PC-3 (cell line): Measurements from ENCODE around the gene TIMP2. TPM values are rescaled to one million over a fixed set of nuclear protein-coding genes. Genes with fewer than 3 reads are reported as not detected.

Experiments
- ATAC-seq: fragments of 200-7000 bp; cut with Tn5 transposase; 2 replicates; pipeline ENCODE4 v1.9.1; 2020; ENCODE audit warnings: mild to moderate bottlenecking, moderate library complexity
- BruUV-seq: library from RNA; stranded (reverse); fragments of 400-500 nt; replicated peaks from 2 replicates; lab custom pipeline; 2021; lab: Mats Ljungman, UMichigan
- CTCF ChIA-PET: fragments of 300-600 bp; sonication (Branson Sonifier 250); formaldehyde crosslinking; loops from one replicate; lab custom pipeline; 2022; ENCODE audit warnings: antibody characterized with exemption; lab: Charles Lee
- POLR2A ChIA-PET: fragments of 300-600 bp; sonication (Branson Sonifier 250); formaldehyde crosslinking; loops from one replicate; lab custom pipeline; 2022; ENCODE audit warnings: antibody characterized with exemption; ENCODE audit not compliant: unreplicated experiment; lab: Charles Lee
- DNase-seq: peaks from one replicate; pipeline ENCODE4 v3.0.0-alpha.2; 2015
- H2AFZ ChIP-seq: fragments of 300-600 bp; sonication (generic); 2 replicates; pipeline ENCODE4 v1.6.0; 2016; ENCODE audit warnings: antibody characterized with exemption, low read length
- H3F3A ChIP-seq: fragments of 300-600 bp; sonication (generic); one replicate; pipeline ENCODE4 v1.6.0; 2017; ENCODE audit warnings: antibody characterized with exemption, low read length, control low read depth, mild to moderate bottlenecking; ENCODE audit not compliant: unreplicated experiment
- H3K27ac ChIP-seq: fragments of 300-600 bp; sonication (generic); 2 replicates; pipeline ENCODE4 v1.5.1; 2016; ENCODE audit warnings: mild to moderate bottlenecking, low read length
- H3K27me3 ChIP-seq: fragments of 300-600 bp; sonication (generic); 2 replicates; pipeline ENCODE4 v1.6.1; 2016; ENCODE audit warnings: low read length, mixed read lengths
- H3K36me3 ChIP-seq: fragments of 300-600 bp; sonication (generic); 2 replicates; pipeline ENCODE4 v1.6.1; 2016; ENCODE audit warnings: low read depth, mixed run types, low read length, mixed read lengths
- H3K4me1 ChIP-seq: fragments of 300-600 bp; sonication (generic); 2 replicates; pipeline ENCODE4 v1.5.1; 2016; ENCODE audit warnings: low read length; ENCODE audit not compliant: insufficient read depth
- H3K4me2 ChIP-seq: fragments of 300-600 bp; sonication (generic); 2 replicates; pipeline ENCODE4 v1.6.0; 2016; ENCODE audit warnings: low read length
- H3K4me3 ChIP-seq: fragments of 300-600 bp; sonication (generic); 2 replicates; pipeline ENCODE4 v1.5.1; 2016; ENCODE audit warnings: mild to moderate bottlenecking, low read length, mixed read lengths
- H3K79me2 ChIP-seq: fragments of 300-600 bp; sonication (generic); 2 replicates; pipeline ENCODE4 v1.6.1; 2017; ENCODE audit warnings: low read length, mixed read lengths
- H3K9ac ChIP-seq: fragments of 300-600 bp; sonication (generic); 2 replicates; pipeline ENCODE4 v1.6.0; 2016; ENCODE audit warnings: mild to moderate bottlenecking, low read length
- H3K9me2 ChIP-seq: fragments of 300-600 bp; sonication (generic); replicated peaks from 2 replicates; pipeline ENCODE4 v1.6.1; 2016; ENCODE audit warnings: mixed run types, low read length, mixed read lengths
- H3K9me3 ChIP-seq: fragments of 300-600 bp; sonication (generic); 2 replicates; pipeline ENCODE4 v1.6.1; 2016; ENCODE audit warnings: low read length, mixed read lengths
- H4K20me1 ChIP-seq: fragments of 300-600 bp; sonication (generic); 2 replicates; pipeline ENCODE4 v1.6.1; 2016; ENCODE audit warnings: low read length, mixed read lengths
- CTCF ChIP-seq: fragments of 300-600 bp; sonication (generic); conservative IDR thresholded peaks from 2 replicates; pipeline ENCODE4 v1.5.1; 2017; ENCODE audit warnings: antibody characterized with exemption, low read depth, mild to moderate bottlenecking, low read length
- EZH2 ChIP-seq: fragments of 300-600 bp; sonication (generic); IDR thresholded peaks from one replicate; pipeline ENCODE4 v1.6.1; 2017; ENCODE audit warnings: antibody characterized with exemption, mild to moderate bottlenecking, low read length; ENCODE audit not compliant: unreplicated experiment
- EZH2phosphoT487 ChIP-seq: fragments of 300-600 bp; sonication (generic); IDR thresholded peaks from 2 replicates; pipeline ENCODE4 v1.6.1; 2018; ENCODE audit warnings: mild to moderate bottlenecking, antibody characterized with exemption, low read length, borderline replicate concordance
- intact Hi-C: fragments of 100-400 bp; cut with micrococcal nuclease; formaldehyde crosslinking; loops from 2 replicates; pipeline ENCODE4 v1.9.0; 2023
- total RNA-seq: library from RNA; depleted of rRNA; stranded (reverse); fragments of >200 nt; gene quantifications from 2 replicates; pipeline ENCODE4 v1.2.3, GENCODE V29; 2014

Gene TIMP2
- total RNA-seq, 1 experiment from 2014 or later: 60.1 TPM

- CTCF ChIA-PET: interaction anchor here (0.8 kb wide), 1 partner anchor 88 kb away, joined by 4 read pairs; no protein-coding TSS in a partner anchor
Measured at GRCh38 chr17:78953356-78954350, 28.5 kb upstream of the TIMP2 start.

GRCh38 chr17:78952706-78953105, 27.5 kb upstream of the TIMP2 start:
- BruUV-seq: no TSS peak
- no peaks in the 10 kb centered on the region for H3K9me2 ChIP-seq
- no peak overlapping the region for H2AFZ ChIP-seq
- H3K27ac ChIP-seq: no peak overlapping the region
- POLR2A ChIA-PET: interaction anchor here (0.6 kb wide), 1 partner anchor 66 kb away, joined by 3 read pairs; no protein-coding TSS in a partner anchor
- no peaks in the 10 kb centered on the region for H3K4me1 ChIP-seq
- H3K36me3 ChIP-seq: no peaks in the 10 kb centered on the region
- CTCF ChIA-PET: no interaction called here
- no peaks in the 10 kb centered on the region for H3K27me3 ChIP-seq
- no peaks in the 10 kb centered on the region for H3K79me2 ChIP-seq
- TF ChIP-seq CTCF (no peak), EZH2phosphoT487 (no peak), EZH2 (no peak)
- DNase-seq (no peak), ATAC-seq (no peak)
- peaks cover 16% of the 10 kb centered on the region for H3K9me3 ChIP-seq
- intact Hi-C loops: no loop called here
- no peak overlapping the region for H3K9ac ChIP-seq
- H3K4me3 ChIP-seq: no peak overlapping the region
- H3F3A ChIP-seq: no peaks in the 10 kb centered on the region
- H3K4me2 ChIP-seq: no peak overlapping the region
- H4K20me1 ChIP-seq: no peaks in the 10 kb centered on the region

More at GRCh38 chr17:78953356-78954350, 28.5 kb upstream of the TIMP2 start:
- BruUV-seq: no TSS peak
- H2AFZ ChIP-seq: no peak overlapping the region
- intact Hi-C loops: no loop called here
- H3K27me3 ChIP-seq: no peaks in the 10 kb centered on the region
- no peaks in the 10 kb centered on the region for H3K79me2 ChIP-seq
- TF ChIP-seq EZH2phosphoT487: no peak
- TF ChIP-seq EZH2: no peak
- H3F3A ChIP-seq: no peaks in the 10 kb centered on the region
- H3K36me3 ChIP-seq: no peaks in the 10 kb centered on the region
- H3K9me2 ChIP-seq: no peaks in the 10 kb centered on the region
- DNase-seq: no peak
- POLR2A ChIA-PET: interaction anchor here (0.6 kb wide), 1 partner anchor 67 kb away, joined by 3 read pairs; no protein-coding TSS in a partner anchor
- no peaks in the 10 kb centered on the region for H4K20me1 ChIP-seq
- no peak overlapping the region for H3K4me3 ChIP-seq
- no peak overlapping the region for H3K9ac ChIP-seq
- H3K4me2 ChIP-seq: no peak overlapping the region
- H3K9me3 ChIP-seq: peaks cover 16% of the 10 kb centered on the region
- H3K27ac ChIP-seq: no peak overlapping the region
- peaks cover 4% of the 10 kb centered on the region; the same call in 1 of the 2 replicates for H3K4me1 ChIP-seq
- no peak for ATAC-seq

- ATAC-seq (no peak), DNase-seq (no peak)
- H3K36me3 ChIP-seq: no peaks in the 10 kb centered on the region
- no peaks in the 10 kb centered on the region for H3F3A ChIP-seq
- BruUV-seq: no TSS peak
- no peaks in the 10 kb centered on the region for H4K20me1 ChIP-seq
- no peaks in the 10 kb centered on the region for H3K4me1 ChIP-seq
- CTCF ChIA-PET: no interaction called here
- H3K27ac ChIP-seq: no peak overlapping the region
- peaks cover 16% of the 10 kb centered on the region for H3K9me3 ChIP-seq
- no peak overlapping the region for H3K4me2 ChIP-seq
- POLR2A ChIA-PET: no interaction called here
- no peaks in the 10 kb centered on the region for H3K79me2 ChIP-seq
- TF ChIP-seq EZH2: no peak
- no peak for TF ChIP-seq EZH2phosphoT487
- TF ChIP-seq CTCF: no peak
- H2AFZ ChIP-seq: no peak overlapping the region
- no peaks in the 10 kb centered on the region for H3K9me2 ChIP-seq
- H3K27me3 ChIP-seq: no peaks in the 10 kb centered on the region
- H3K9ac ChIP-seq: no peak overlapping the region
- intact Hi-C loops: no loop called here
- no peak overlapping the region for H3K4me3 ChIP-seq
Measured at GRCh38 chr17:78951967-78952551, 26.9 kb upstream of the TIMP2 start.
